Measurements from ENCODE around the gene ACTL9.
"Not testable (repeated sequence)": the region's sequence is repeated elsewhere in the genome, so short reads cannot be mapped to it uniquely, and the experiment has no call there.

The ACTL9 gene, protein sequence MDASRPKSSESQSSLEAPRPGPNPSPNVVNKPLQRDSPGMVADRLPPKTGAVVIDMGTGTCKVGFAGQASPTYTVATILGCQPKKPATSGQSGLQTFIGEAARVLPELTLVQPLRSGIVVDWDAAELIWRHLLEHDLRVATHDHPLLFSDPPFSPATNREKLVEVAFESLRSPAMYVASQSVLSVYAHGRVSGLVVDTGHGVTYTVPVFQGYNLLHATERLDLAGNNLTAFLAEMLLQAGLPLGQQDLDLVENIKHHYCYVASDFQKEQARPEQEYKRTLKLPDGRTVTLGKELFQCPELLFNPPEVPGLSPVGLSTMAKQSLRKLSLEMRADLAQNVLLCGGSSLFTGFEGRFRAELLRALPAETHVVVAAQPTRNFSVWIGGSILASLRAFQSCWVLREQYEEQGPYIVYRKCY

DNA sequence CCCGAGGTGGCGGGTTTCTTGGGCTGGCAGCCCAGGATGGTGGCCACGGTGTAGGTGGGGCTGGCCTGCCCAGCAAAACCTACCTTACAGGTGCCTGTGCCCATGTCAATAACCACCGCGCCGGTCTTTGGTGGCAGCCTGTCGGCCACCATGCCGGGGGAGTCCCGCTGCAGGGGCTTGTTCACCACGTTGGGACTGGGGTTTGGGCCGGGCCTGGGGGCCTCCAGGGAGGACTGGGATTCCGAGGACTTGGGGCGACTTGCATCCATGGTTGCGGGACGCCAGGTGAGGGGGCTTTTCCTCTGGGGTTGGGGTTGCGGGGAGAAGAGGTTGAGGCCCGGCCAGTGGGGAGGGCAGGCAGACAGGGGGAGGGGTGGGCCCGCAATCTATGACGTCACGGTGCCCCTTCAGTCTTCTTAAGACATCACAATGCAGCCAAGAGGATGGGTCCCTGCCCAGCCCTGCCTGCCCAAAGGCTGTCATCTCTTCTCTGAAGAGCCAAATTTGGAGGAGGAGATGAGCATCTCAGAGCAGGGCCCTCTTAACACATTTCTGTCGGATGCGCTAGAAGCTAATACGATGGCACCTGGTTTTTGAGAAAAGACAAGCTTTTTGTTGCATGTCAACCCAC lies at the start of gene ACTL9:
TSS of gene ACTL9 (minus strand) at position 363 of the 631 bp plus-strand sequence. CDS start at position 269, 94 bp downstream.
- H3K9ac ChIP-seq (ENCODE audit: low read length) = no peak within 1 kb of the TSS
- no peaks in the 10 kb centered on the region for H3K36me3 ChIP-seq (ENCODE audit: control insufficient read depth, insufficient read depth, low read length)
- H3K27ac ChIP-seq (ENCODE audit: low read depth, low read length) = no peak within 1 kb of the TSS
- H3K4me1 ChIP-seq (ENCODE audit: control insufficient read depth, insufficient read depth, low read length) = no peaks in the 10 kb centered on the region
- H3K4me3 ChIP-seq (ENCODE audit: low read length) = no peak within 1 kb of the TSS
- no peaks in the 10 kb centered on the region for H3K27me3 ChIP-seq (ENCODE audit: control insufficient read depth, insufficient read depth, low read length)

DNA sequence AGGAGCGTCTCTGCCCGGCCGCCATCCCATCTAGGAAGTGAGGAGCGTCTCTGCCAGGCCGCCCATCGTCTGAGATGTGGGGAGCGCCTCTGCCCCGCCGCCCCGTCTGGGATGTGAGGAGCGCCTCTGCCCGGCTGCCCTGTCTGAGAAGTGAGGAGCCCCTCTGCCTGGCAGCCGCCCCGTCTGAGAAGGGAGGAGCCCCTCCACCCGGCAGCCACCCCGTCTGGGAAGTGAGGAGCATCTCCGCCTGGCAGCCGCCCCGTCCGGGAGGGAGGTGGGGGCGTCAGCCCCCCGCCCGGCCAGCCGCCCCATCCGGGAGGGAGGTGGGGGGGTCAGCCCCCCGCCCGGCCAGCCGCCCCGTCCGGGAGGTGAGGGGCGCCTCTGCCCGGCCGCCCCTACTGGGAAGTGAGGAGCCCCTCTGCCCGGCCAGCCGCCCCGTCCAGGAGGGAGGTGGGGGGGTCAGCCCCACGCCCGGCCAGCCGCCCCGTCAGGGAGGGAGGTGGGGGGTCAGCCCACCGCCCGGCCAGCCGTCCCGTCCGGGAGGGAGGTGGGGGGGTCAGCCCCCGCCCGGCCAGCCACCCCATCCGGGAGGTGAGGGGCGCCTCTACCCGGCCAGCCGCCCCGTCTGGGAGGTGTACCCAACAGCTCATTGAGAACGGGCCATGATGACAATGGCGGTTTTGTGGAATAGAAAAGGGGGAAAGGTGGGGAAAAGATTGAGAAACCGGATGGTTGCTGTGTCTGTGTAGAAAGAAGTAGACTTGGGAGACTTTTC lies 40.9 kb upstream of the ACTL9 start:
- H3K4me1 ChIP-seq (ENCODE audit: control insufficient read depth, insufficient read depth, low read length); H3K36me3 ChIP-seq (ENCODE audit: control insufficient read depth, insufficient read depth, low read length); H3K27me3 ChIP-seq (ENCODE audit: control insufficient read depth, insufficient read depth, low read length); H3K4me3 ChIP-seq (ENCODE audit: low read length); H3K9ac ChIP-seq (ENCODE audit: low read length); H3K27ac ChIP-seq (ENCODE audit: low read depth, low read length): not testable (repeated sequence)

DNA sequence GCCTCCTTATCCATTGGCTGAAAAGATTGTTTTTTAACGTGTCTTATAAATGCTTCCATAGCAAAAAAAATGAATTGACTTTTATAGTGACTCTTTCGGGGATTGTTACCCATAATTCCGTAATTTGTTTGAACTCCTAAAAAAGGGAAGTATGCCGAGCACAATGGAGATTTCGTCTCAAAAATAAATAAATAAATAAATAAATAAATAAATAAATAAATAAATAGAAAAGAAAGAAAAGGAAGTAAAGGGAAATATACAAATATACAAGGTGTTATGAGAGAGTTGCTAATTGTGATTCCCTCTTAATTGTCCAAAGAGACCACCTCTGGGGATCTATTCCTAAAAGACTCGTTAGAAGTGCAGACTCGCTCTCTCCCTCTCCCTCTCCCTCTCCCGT lies 39.8 kb upstream of the ACTL9 start:
- H3K36me3 ChIP-seq (ENCODE audit: control insufficient read depth, insufficient read depth, low read length) = no peaks in the 10 kb centered on the region
- no peaks in the 10 kb centered on the region for H3K4me1 ChIP-seq (ENCODE audit: control insufficient read depth, insufficient read depth, low read length)
- H3K9ac ChIP-seq (ENCODE audit: low read length) = no peak overlapping the region
- H3K4me3 ChIP-seq (ENCODE audit: low read length) = no peak overlapping the region
- no peaks in the 10 kb centered on the region for H3K27me3 ChIP-seq (ENCODE audit: control insufficient read depth, insufficient read depth, low read length)
- no peak overlapping the region for H3K27ac ChIP-seq (ENCODE audit: low read depth, low read length)

DNA sequence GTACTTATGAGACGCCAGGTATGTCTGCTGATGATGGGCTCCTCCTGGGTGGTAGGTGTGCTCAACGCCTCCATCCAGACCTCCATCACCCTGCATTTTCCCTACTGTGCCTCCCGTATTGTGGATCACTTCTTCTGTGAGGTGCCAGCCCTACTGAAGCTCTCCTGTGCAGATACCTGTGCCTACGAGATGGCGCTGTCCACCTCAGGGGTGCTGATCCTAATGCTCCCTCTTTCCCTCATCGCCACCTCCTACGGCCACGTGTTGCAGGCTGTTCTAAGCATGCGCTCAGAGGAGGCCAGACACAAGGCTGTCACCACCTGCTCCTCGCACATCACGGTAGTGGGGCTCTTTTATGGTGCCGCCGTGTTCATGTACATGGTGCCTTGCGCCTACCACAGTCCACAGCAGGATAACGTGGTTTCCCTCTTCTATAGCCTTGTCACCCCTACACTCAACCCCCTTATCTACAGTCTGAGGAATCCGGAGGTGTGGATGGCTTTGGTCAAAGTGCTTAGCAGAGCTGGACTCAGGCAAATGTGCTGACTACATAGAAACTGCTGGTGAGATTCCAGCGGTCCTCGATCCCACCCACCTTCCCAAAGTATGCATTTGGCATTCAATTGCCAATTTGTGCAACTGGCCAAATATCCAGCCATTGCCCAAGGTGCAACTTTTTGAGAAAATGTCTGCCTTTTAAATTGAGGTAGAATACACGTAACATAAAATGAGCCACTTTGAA lies 33.0 kb upstream of the ACTL9 start:
- no peaks in the 10 kb centered on the region for H3K4me1 ChIP-seq (ENCODE audit: control insufficient read depth, insufficient read depth, low read length)
- H3K27ac ChIP-seq (ENCODE audit: low read depth, low read length) = no peak overlapping the region
- no peak overlapping the region for H3K4me3 ChIP-seq (ENCODE audit: low read length)
- no peaks in the 10 kb centered on the region for H3K36me3 ChIP-seq (ENCODE audit: control insufficient read depth, insufficient read depth, low read length)
- H3K9ac ChIP-seq (ENCODE audit: low read length) = no peak overlapping the region
- no peaks in the 10 kb centered on the region for H3K27me3 ChIP-seq (ENCODE audit: control insufficient read depth, insufficient read depth, low read length)

DNA sequence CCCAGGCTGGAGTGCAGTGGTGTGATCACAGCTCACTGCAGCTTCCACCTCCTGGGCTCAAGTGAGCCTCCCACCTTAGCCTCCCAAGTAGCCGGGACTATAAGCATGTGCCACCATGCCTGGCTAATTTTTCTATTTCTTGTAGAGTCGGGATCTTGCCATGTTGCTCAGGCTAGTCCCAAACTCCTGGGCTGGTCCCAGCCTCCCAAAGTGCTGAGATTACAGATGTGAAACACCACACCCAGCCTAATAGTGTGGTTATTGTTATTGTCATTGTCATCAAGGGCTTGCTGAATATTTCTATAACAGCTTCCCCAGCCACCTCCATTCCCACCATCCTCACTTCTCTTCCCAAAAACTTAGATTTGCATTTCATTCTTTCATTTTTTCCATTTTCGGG lies 25.7 kb upstream of the ACTL9 start:
- H3K9ac ChIP-seq (ENCODE audit: low read length) = no peak overlapping the region
- H3K4me1 ChIP-seq (ENCODE audit: control insufficient read depth, insufficient read depth, low read length) = no peaks in the 10 kb centered on the region

DNA sequence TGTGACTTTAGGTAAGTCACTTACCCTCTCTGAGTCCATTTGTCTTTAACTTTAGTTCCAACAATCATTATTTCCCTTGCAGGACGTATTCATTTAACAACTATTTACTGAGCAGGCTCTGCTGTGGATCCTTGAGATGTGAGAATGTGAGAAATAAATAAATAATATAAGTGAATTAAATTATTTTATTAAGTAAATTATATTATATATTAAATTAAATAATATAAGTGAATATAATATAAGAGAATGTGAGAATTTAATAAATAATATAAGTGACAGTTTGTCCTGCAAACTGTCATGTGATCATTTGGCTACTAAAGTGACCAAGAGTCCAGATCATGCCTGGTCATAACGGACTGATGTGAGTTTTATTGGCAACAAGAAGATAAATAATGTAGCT lies 23.4 kb upstream of the ACTL9 start:
- H3K4me1 ChIP-seq (ENCODE audit: control insufficient read depth, insufficient read depth, low read length) = no peaks in the 10 kb centered on the region
- no peaks in the 10 kb centered on the region for H3K27me3 ChIP-seq (ENCODE audit: control insufficient read depth, insufficient read depth, low read length)
- no peaks in the 10 kb centered on the region for H3K36me3 ChIP-seq (ENCODE audit: control insufficient read depth, insufficient read depth, low read length)
- H3K9ac ChIP-seq (ENCODE audit: low read length) = no peak overlapping the region
- no peak overlapping the region for H3K4me3 ChIP-seq (ENCODE audit: low read length)
- no peak overlapping the region for H3K27ac ChIP-seq (ENCODE audit: low read depth, low read length)

More for the DNA sequence above, 25.7 kb upstream of the ACTL9 start:
- Histone ChIP-seq H3K4me3 (ENCODE audit: low read length) (no peak overlapping the region), H3K27me3 (ENCODE audit: control insufficient read depth, insufficient read depth, low read length) (no peaks in the 10 kb centered on the region), H3K27ac (ENCODE audit: low read depth, low read length) (no peak overlapping the region), H3K36me3 (ENCODE audit: control insufficient read depth, insufficient read depth, low read length) (no peaks in the 10 kb centered on the region)

DNA sequence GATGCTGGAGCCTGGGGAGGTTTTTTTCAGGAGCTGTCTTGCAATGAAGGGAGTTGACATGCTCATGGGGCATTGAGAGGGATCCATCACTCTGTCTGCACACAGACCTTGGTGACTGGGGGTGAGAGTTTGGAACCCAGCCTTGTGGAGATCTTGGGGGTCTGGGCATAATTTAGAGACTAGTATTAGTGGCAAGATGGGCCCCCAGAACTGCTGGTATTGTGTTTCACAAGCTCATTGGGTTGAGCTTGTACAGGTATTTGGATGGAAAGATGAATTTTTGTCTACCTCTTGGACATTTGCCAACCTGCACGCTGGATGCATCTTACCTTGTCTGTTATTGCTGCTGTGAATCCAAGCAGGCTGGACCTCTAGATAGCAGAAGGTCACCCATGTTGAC lies 22.7 kb upstream of the ACTL9 start, which contains the start of gene OR2Z1:
TSS of gene OR2Z1 (plus strand) at position 301 of the 400 bp plus-strand sequence. CDS start 9,395 bp downstream, outside the sequence.
- no peak within 1 kb of the TSS for H3K4me3 ChIP-seq (ENCODE audit: low read length)
- no peak within 1 kb of the TSS for H3K9ac ChIP-seq (ENCODE audit: low read length)
- H3K27me3 ChIP-seq (ENCODE audit: control insufficient read depth, insufficient read depth, low read length) = no peaks in the 10 kb centered on the region
- no peak within 1 kb of the TSS for H3K27ac ChIP-seq (ENCODE audit: low read depth, low read length)
- no peaks in the 10 kb centered on the region for H3K4me1 ChIP-seq (ENCODE audit: control insufficient read depth, insufficient read depth, low read length)
- H3K36me3 ChIP-seq (ENCODE audit: control insufficient read depth, insufficient read depth, low read length) = no peaks in the 10 kb centered on the region

DNA sequence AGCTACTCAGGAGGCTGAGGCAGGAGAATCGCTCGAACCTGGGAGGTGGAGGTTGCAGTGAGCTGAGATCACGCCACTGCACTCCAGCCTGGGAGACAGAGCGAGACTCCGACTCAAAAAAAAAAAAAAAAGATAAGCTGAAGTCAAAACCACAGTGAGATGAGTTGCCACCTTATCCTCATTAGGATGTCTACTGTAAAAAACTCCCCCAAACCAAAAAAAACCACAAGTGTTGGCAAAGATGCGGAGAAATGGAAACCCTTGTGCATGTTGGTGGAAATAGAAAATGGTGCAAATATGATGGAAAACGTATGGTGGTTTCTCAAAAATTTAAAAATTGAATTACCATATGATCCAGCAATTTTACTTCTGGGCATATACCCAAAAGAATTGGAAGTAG lies 11.7 kb upstream of the ACTL9 start:
- not testable (repeated sequence) for H3K36me3 ChIP-seq (ENCODE audit: control insufficient read depth, insufficient read depth, low read length); H3K27me3 ChIP-seq (ENCODE audit: control insufficient read depth, insufficient read depth, low read length); H3K4me3 ChIP-seq (ENCODE audit: low read length); H3K4me1 ChIP-seq (ENCODE audit: control insufficient read depth, insufficient read depth, low read length); H3K27ac ChIP-seq (ENCODE audit: low read depth, low read length); H3K9ac ChIP-seq (ENCODE audit: low read length)

DNA sequence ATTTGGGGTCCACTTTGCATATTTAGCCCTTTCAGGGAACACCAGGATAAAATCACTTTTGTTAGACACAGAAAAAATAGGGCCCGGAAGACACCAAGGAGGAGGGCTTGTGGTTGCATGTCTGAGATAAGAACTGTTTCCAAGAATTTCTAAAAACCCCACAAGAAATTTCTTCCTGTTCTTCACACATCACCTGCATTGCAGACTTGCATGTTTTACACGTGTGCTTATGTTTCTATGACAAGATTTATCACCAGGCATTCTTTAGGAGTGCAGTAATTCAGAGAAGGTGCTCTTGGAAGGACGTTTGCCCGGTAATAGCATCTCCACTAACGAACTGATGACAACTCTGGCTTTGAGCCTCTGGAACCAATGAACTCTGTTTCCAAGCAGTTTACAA lies 7.1 kb upstream of the ACTL9 start:
- no peak overlapping the region for H3K9ac ChIP-seq (ENCODE audit: low read length)
- H3K36me3 ChIP-seq (ENCODE audit: control insufficient read depth, insufficient read depth, low read length) = no peaks in the 10 kb centered on the region
- no peaks in the 10 kb centered on the region for H3K4me1 ChIP-seq (ENCODE audit: control insufficient read depth, insufficient read depth, low read length)
- H3K27ac ChIP-seq (ENCODE audit: low read depth, low read length) = no peak overlapping the region
- H3K4me3 ChIP-seq (ENCODE audit: low read length) = no peak overlapping the region
- H3K27me3 ChIP-seq (ENCODE audit: control insufficient read depth, insufficient read depth, low read length) = no peaks in the 10 kb centered on the region

DNA sequence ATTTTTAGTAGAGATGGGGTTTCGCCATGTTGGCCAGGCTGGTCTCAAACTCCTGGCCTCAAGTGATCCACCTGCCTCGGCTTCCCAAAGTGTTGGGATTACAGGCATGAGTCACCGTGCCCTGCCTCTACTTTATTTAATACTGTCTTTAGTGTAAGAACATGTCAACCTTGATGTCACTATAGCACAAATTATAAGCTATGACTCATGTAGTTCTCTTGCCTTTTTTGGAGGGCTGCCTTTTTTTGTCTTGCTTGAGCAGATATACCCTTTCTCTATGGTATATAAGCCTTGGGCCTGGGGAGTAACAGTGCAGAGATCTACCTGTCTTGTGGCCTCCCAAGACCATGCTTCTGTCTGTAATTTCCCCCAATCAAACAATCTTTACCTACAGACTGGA lies 6.7 kb upstream of the ACTL9 start:
- H3K27ac ChIP-seq (ENCODE audit: low read depth, low read length); H3K4me1 ChIP-seq (ENCODE audit: control insufficient read depth, insufficient read depth, low read length); H3K4me3 ChIP-seq (ENCODE audit: low read length); H3K36me3 ChIP-seq (ENCODE audit: control insufficient read depth, insufficient read depth, low read length); H3K27me3 ChIP-seq (ENCODE audit: control insufficient read depth, insufficient read depth, low read length); H3K9ac ChIP-seq (ENCODE audit: low read length): not testable (repeated sequence)

DNA sequence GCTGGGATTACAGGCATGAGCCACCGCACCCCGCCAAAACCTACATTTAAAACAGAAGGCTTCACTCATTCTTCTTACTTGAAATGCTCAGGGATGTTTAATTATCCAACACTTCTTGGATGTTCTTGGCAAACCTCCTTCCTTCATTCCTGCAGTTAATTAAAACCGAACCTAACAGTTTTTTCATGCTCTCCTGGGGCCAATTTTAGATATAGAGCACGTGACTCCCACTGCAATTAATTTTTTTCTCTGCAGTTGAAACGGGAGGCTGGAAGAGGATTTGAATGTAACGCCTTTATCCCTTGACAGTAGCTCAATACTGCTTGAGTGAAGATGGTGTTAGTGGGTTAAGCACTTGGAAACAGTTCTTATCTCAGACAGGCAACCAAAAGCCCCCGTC lies 4.6 kb upstream of the ACTL9 start:
- Histone ChIP-seq H3K4me3 (ENCODE audit: low read length) (no peak overlapping the region), H3K9ac (ENCODE audit: low read length) (no peak overlapping the region), H3K4me1 (ENCODE audit: control insufficient read depth, insufficient read depth, low read length) (no peaks in the 10 kb centered on the region), H3K36me3 (ENCODE audit: control insufficient read depth, insufficient read depth, low read length) (no peaks in the 10 kb centered on the region), H3K27me3 (ENCODE audit: control insufficient read depth, insufficient read depth, low read length) (no peaks in the 10 kb centered on the region), H3K27ac (ENCODE audit: low read depth, low read length) (no peak overlapping the region)

DNA sequence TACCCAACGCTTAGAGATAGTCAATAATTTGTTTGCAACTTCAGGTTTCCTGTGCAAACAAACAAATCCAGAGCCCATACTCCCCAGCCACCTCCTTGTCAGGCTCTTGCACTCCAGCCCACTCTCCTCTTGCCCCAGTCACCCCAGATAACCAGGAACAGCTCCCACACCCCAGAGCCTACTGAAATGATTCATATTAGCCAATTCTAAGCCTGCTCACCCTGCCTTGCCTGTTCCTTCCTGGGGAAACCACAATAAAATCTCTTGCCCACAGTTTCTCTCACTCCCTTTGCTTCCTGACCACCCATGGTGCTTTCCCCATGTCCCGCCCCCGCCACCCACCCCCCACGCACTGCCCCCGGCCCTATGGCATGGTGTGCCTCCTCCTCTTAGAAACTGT lies 3.8 kb upstream of the ACTL9 start:
- H3K27me3 ChIP-seq (ENCODE audit: control insufficient read depth, insufficient read depth, low read length) = no peaks in the 10 kb centered on the region
- no peak overlapping the region for H3K9ac ChIP-seq (ENCODE audit: low read length)
- no peaks in the 10 kb centered on the region for H3K4me1 ChIP-seq (ENCODE audit: control insufficient read depth, insufficient read depth, low read length)
- no peak overlapping the region for H3K27ac ChIP-seq (ENCODE audit: low read depth, low read length)
- H3K36me3 ChIP-seq (ENCODE audit: control insufficient read depth, insufficient read depth, low read length) = no peaks in the 10 kb centered on the region
- H3K4me3 ChIP-seq (ENCODE audit: low read length) = no peak overlapping the region
